ENCODE measurements around the gene TAF5L.

The TAF5L gene

DNA sequence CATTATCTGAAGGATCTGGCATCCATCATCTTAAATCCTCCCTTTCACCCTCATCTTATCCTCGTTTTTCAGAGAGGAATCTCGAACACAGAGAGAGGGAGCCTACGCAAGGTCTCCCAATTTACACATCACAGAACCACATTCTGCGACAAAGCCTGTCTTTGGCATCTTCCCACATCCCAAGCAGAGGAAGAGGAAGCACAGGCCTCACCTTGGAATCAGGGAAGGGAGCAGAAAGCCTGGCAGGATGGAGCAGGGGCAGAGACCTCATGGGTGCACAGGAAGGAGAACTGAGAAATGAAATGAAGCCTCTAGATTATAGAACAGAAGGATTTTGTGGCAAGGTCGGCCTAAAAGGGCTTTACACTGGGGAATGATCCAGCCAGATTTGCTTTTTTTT is 73.2 kb downstream of the TAF5L start:
- Histone ChIP-seq H3K4me2 (peak overlapping the region; percentile 97; the same call in 1 of the 2 replicates), H2AFZ (ENCODE audit: low read depth) (no peak overlapping the region), H3K36me3 (ENCODE audit: insufficient read depth) (peaks cover 4% of the 10 kb centered on the region; the same call in 1 of the 2 replicates), H4K20me1 (ENCODE audit: insufficient read depth) (no peaks in the 10 kb centered on the region), H3K27ac (no peak overlapping the region; the same call in 1 of the 2 replicates), H3K79me2 (ENCODE audit: insufficient read depth, low read depth) (peaks cover 100% of the 10 kb centered on the region), H3K9ac (no peak overlapping the region), H3K4me1 (ENCODE audit: low read depth, poor library complexity, severe bottlenecking) (peaks cover 73% of the 10 kb centered on the region), H3K4me3 (IDR thresholded peaks at IDR 0.05; ENCODE audit: insufficient read depth, low read depth, low read length) (no peak overlapping the region), H3K27me3 (ENCODE audit: insufficient read depth, low read depth) (no peaks in the 10 kb centered on the region)
- TF ChIP-seq, protein P1, sequence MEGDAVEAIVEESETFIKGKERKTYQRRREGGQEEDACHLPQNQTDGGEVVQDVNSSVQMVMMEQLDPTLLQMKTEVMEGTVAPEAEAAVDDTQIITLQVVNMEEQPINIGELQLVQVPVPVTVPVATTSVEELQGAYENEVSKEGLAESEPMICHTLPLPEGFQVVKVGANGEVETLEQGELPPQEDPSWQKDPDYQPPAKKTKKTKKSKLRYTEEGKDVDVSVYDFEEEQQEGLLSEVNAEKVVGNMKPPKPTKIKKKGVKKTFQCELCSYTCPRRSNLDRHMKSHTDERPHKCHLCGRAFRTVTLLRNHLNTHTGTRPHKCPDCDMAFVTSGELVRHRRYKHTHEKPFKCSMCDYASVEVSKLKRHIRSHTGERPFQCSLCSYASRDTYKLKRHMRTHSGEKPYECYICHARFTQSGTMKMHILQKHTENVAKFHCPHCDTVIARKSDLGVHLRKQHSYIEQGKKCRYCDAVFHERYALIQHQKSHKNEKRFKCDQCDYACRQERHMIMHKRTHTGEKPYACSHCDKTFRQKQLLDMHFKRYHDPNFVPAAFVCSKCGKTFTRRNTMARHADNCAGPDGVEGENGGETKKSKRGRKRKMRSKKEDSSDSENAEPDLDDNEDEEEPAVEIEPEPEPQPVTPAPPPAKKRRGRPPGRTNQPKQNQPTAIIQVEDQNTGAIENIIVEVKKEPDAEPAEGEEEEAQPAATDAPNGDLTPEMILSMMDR (conservative IDR thresholded peaks at IDR 0.05; ENCODE audit: low read depth, low read length) = no peak

DNA sequence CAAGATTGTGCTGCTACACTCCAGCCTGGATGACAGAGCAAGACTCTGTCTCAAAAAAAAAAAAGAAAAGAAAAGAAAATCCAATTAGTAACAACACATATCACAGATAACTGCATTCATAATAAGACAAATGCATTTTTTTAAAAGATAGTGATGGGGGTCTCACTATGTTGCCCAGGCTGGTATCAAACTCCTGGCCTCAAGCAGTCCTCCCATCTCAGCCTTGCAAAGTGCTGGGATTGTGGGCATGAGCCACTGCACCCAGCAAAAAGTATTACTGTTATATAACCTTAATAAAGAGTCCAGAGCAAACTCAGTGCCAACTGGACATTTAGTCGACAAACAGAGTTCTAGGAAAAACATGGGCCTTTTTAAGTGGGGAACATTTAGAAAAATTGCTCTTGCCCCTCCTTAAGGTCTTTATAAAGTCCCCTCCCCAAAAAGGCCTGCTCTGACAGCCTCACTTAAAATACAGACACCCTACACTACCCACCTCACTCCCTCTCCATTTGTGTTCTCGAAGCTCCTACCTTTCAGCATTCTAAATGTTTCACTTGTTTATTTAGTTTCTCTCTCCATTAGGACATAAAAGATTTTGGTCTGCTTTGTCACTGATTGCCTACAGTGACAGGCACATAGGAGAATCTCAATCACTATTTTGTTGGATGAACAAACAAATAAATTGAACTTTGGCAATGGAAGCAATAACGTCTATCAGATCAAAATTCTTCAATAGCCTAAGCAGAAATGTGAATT is 74.9 kb downstream of the TAF5L start:
- Histone ChIP-seq H3K4me1 (ENCODE audit: low read depth, poor library complexity, severe bottlenecking) (peaks cover 78% of the 10 kb centered on the region), H3K27ac (peak overlapping the region; percentile 3; the same call in 1 of the 2 replicates), H3K27me3 (ENCODE audit: insufficient read depth, low read depth) (no peaks in the 10 kb centered on the region), H4K20me1 (ENCODE audit: insufficient read depth) (no peaks in the 10 kb centered on the region), H3K4me2 (peak overlapping the region; percentile 4; the same call in 1 of the 2 replicates), H3K36me3 (ENCODE audit: insufficient read depth) (peaks cover 4% of the 10 kb centered on the region; the same call in 1 of the 2 replicates), H3K79me2 (ENCODE audit: insufficient read depth, low read depth) (peaks cover 100% of the 10 kb centered on the region), H2AFZ (ENCODE audit: low read depth) (no peak overlapping the region), H3K4me3 (IDR thresholded peaks at IDR 0.05; ENCODE audit: insufficient read depth, low read depth, low read length) (no peak overlapping the region), H3K9ac (no peak overlapping the region)
- TF ChIP-seq, protein P1 (conservative IDR thresholded peaks at IDR 0.05; ENCODE audit: low read depth, low read length) = no peak

DNA sequence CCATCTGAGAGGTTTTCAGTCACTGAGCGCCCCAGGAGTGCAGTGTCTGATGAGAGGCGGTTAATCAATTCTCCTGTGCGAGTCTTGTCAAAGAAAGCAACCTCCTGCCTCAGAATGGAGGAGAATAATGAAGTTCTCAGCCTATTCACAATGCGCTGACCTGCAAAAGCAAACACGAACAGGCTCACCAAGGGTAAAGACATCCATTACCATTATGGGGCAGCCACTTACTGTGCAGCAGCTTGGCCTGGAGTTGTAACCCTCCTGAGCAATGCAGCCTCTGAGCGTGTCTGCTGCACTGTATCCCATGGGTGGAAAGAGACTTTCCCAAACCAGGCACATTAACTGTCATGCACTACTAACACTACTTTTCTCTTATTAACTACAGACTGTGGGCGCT is 78.4 kb downstream of the TAF5L start:
- H3K9ac ChIP-seq = no peak overlapping the region
- no peak overlapping the region for H3K4me2 ChIP-seq
- H2AFZ ChIP-seq (ENCODE audit: low read depth) = no peak overlapping the region
- no peak overlapping the region for H3K27ac ChIP-seq
- peaks cover 7% of the 10 kb centered on the region; the same call in 1 of the 2 replicates for H3K36me3 ChIP-seq (ENCODE audit: insufficient read depth)
- no peaks in the 10 kb centered on the region for H3K27me3 ChIP-seq (ENCODE audit: insufficient read depth, low read depth)
- H3K4me3 ChIP-seq (IDR thresholded peaks at IDR 0.05; ENCODE audit: insufficient read depth, low read depth, low read length) = no peak overlapping the region
- H3K4me1 ChIP-seq (ENCODE audit: low read depth, poor library complexity, severe bottlenecking) = peaks cover 80% of the 10 kb centered on the region
- no peaks in the 10 kb centered on the region for H4K20me1 ChIP-seq (ENCODE audit: insufficient read depth)
- TF ChIP-seq, protein P1 (conservative IDR thresholded peaks at IDR 0.05; ENCODE audit: low read depth, low read length) = no peak
- peaks cover 97% of the 10 kb centered on the region for H3K79me2 ChIP-seq (ENCODE audit: insufficient read depth, low read depth)

DNA sequence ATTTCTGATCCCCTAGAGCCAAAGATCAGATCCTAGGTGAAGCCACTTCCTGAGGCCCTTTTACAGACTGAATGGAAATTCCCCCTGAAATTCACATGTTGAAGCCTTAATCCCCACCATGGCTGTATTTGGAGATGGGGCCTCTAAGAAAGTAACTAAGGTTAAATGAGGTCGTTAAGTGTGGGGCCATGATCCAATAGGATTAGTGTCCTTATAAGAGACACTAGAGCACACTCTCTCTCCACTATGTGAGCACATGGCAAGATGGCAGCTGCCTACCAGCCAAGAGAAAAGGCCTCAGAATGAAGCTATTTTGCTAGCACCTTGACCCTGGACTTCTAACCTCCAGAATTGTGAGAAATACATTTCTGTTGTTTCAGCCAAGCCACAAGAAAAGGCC is 81.3 kb downstream of the TAF5L start:
- no peaks in the 10 kb centered on the region for H3K27me3 ChIP-seq (ENCODE audit: insufficient read depth, low read depth)
- peak overlapping the region; percentile 53; the same call in 1 of the 2 replicates for H3K9ac ChIP-seq
- no peaks in the 10 kb centered on the region for H4K20me1 ChIP-seq (ENCODE audit: insufficient read depth)
- H2AFZ ChIP-seq (ENCODE audit: low read depth) = no peak overlapping the region
- H3K4me1 ChIP-seq (ENCODE audit: low read depth, poor library complexity, severe bottlenecking) = peaks cover 81% of the 10 kb centered on the region
- H3K27ac ChIP-seq = peak overlapping the region; percentile 79
- H3K4me3 ChIP-seq (IDR thresholded peaks at IDR 0.05; ENCODE audit: insufficient read depth, low read depth, low read length) = no peak overlapping the region
- TF ChIP-seq, protein P1 (conservative IDR thresholded peaks at IDR 0.05; ENCODE audit: low read depth, low read length) = no peak
- H3K36me3 ChIP-seq (ENCODE audit: insufficient read depth) = peaks cover 18% of the 10 kb centered on the region; the same call in 1 of the 2 replicates
- H3K4me2 ChIP-seq = peak overlapping the region; percentile 44
- peaks cover 90% of the 10 kb centered on the region for H3K79me2 ChIP-seq (ENCODE audit: insufficient read depth, low read depth)
